Fibroblast of peridontal ligament (primary cell): Measurements from ENCODE around the gene SLC35G2.
"Not testable (repeated sequence)": the region's sequence is repeated elsewhere in the genome, so short reads cannot be mapped to it uniquely, and the experiment has no call there.

Source experiments
- DNase-seq: peaks from one replicate; pipeline ENCODE4 v3.0.0-alpha.2; 2010; ENCODE audit errors: extremely low read depth

SLC35G2 gene

GRCh38 chr3:136835089-136835812 is 16.3 kb downstream of the SLC35G2 start:
- DNase-seq: no peak

DNA sequence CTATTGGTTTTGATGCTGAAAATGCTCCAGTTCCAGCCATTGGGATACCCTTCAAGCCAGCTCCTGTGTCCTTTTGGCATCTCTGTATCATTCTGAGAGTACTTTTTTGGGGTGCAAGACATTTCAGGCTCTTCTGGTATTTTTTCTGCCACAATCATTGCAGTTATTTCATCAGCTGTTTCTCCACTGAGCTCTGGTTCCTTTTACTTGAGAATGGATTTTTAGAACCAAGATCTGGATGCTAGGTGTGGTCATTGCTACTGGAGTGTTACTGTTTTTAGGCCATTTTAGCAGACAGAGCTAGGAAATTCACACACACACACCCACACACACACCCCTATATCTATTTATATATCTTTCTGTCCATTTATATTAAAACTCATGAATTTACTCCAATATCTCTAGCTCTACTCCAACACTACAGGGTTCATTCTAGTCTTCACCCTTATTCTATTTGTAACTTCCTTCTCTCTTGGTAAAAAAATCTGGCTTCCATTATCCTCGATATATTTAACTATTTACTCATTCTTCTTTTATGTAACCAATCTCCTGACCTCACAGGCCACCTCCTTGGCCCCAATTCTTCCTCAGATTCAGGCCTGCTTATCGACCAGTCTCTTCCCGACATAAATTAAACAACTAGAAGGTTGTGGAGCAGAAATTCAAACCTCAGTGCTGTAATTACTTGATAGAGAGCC is 17.0 kb downstream of the SLC35G2 start:
- DNase-seq: peak; percentile 62

DNA sequence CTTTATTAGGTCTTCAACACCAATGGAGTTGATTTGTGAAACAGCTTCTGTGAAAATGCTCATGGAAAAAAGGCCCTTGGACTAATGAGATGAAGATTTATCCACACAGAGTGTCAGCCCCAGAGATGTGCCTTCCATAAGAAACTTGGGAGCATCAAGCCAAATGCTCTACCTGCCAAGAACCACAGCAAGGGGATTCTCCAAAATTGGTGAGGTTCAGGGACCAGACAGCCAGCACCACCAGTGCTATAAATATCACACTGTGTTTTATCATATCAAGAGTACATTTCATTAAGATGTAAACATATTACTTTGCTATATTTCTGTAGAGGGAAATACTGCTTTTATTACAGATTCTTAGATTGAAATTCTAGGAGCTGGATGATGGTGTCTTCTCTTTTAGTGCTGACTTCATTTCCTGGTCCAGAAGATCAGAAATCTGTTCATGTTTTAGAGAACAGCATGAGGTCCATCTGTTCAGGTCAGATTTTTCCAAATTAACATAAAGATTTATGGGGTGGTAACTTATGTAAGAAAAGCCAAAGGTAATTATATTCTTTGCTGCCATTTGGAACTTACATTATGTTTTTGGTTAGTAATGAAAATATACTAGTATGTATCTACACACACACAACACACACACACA is 17.7 kb downstream of the SLC35G2 start:
- DNase-seq: peak; percentile 31

DNA sequence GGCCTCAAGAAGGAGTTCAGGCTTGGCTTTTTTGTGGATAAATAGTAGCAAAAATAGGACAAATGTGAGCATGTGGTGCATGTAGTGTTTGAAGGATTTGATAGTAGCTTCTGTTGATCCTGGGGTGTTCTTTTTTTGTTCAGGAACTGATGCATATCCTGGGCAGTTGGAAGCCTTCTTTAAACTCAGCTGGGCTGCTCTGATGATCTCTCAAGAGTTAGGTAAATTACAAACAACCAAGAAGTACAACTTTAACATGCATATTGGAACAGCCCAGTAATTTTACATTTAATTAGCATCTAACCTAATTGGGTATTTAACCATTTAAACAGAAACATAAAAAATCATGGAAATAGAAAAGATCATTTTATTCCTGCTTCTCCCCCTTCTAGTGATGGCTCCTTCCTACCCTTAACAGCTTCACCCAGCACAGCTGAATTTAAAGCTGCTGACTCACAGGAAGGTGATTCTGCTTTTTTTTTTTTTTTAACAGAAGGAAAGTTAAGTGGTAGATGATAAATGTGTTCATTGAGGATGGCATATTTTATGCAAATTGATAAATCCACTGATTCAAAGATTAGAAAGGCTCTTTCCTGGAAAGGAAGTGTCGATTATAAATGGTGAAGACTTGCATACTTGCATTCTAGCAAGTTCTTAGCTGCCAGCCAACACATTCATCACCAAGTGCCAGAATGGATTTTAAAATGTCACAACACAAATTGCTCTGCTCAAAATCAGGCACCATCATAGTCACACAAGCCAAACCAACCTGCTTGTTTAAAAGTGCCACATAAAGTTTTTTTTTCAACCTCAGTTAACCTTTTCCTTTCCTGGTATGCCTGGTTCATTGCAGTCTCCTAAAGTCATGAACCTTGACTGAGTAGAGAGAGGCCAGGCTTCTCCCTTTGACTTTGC is 20.0 kb downstream of the SLC35G2 start:
- DNase-seq: peak; percentile 34

DNA sequence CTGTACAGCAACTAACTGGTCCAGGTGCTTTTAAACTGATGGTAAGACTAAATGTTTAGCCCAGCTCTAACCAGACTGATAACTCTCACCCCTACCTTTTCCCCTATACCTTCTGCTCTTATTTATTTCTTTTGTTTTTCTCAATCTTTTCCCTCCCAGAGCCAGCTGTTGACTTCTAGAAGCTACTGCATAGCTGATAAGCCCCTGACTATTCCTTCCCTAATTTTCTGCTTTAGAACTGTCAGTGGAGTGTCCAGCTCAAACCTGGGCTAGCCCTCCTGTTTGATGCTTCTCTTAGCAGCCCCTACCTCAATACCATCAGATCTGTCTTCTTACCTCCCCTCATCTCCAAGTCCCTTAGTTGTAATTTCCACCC is 20.6 kb downstream of the SLC35G2 start:
- DNase-seq: no peak

DNA sequence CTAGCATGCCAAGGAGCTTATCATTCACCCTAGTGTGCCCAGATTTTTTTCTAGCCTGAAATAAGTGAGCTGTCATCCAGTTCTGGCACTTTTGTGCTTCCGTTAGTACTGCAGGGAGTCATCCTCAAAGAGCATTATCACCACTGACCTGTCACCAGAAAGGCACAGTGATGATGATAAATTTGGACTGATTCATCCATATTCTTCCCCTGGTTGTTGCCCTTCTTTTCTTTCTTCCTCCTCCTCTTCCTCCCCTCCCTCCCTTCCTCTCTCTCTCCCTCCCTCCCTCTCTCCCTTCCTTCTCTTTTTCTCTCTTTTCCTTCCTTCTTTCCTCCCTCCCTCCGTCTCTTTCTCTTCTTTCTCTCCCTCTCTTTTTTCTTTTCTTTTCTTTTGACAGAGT is 21.3 kb downstream of the SLC35G2 start:
- no peak for DNase-seq

DNA sequence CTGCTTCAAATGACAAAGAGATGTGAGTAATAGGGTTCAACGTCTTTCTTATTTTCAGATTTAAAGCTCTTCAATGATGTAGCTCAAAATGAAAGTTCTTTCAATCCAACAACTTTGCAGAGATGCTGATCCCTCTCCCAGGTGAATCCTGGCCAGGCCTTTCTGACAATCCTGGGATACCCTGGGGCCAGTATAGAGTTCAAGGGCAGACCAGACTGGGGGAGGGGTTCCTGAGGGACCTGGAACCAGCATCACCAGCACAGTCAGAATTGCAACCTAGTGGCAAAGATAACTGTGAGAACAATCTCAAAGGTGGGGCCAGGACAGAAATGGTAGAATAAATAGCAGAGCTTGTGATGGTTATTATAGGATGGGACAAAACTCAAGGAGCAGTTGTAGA is 23.4 kb downstream of the SLC35G2 start:
- DNase-seq: no peak

GRCh38 chr3:136844724-136845123 is 25.8 kb downstream of the SLC35G2 start:
- no peak for DNase-seq

GRCh38 chr3:136852180-136852579 is 33.3 kb downstream of the SLC35G2 start:
- no peak for DNase-seq

DNA sequence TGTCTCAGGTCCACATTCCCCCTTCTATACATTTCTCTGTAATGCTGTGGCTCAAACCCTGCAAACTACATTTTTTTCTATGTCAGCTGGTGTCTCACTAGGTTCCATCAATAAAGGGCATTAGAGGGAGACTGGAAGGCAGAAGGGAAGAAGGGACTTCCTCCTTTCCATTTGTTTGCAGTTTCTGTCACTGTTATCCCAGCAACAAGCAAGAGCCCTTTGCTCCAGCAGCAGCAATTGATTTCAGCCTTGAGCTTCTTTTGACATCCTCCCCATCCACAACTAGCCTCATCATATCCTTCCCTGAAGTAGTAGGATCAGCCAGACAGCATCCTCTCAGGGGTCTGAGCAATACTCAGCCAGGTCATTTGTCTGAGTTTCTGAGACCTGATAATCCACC is 37.7 kb downstream of the SLC35G2 start:
- no peak for DNase-seq

- DNase-seq: no peak
Measured at GRCh38 chr3:136858381-136858780, 39.5 kb downstream of the SLC35G2 start.

DNA sequence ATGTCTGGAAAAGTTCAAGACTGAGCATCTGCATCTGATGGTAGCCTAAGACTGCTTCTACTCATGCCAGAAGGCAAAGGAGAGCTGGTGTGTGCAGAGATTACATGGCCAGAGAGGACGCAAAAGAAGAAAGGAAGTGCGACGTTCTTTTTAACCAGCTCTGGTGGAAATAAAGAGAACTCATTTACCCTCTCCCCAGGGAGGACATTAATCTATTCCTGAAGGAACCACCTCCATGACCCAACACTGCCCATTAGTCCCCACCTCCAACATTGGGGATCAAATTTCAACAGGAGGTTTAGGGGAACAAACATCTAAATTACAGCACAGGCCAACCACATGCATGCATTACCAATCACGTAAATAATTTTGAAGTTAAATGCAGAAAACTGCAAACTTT is 41.6 kb downstream of the SLC35G2 start:
- DNase-seq: peak; percentile 16

GRCh38 chr3:136861890-136862616 is 43.1 kb downstream of the SLC35G2 start, which contains the start of gene NCK1:
Gene NCK1, plus strand, starts transcription at chr3:136862208. Its CDS starts 65,794 bp downstream, at chr3:136928002.
- peak; percentile 96 for DNase-seq

- peak; percentile 42 for DNase-seq
Measured at GRCh38 chr3:136862617-136863322, 43.8 kb downstream of the SLC35G2 start.

- no peak for DNase-seq
Measured at GRCh38 chr3:136869282-136869681, 50.4 kb downstream of the SLC35G2 start.

- DNase-seq: not testable (repeated sequence)
Measured at GRCh38 chr3:136872258-136872657, 53.3 kb downstream of the SLC35G2 start.

DNA sequence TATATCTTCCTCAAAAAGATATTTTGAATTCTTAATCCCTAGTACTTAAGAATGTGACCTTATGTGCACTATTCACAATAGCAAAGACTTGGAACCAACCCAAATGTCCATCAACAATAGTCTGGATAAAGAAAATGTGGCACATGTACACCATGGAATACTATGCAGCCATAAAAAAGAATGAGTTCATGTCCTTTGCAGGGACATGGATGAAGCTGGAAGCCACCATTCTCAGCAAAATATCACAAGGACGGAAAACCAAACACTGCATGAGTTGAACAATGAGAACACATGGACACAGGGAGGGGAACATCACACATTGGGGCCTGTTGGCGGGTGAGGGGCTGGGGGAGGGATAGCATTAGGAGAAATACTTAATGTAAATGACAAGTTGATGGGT is 60.6 kb downstream of the SLC35G2 start:
- DNase-seq: not testable (repeated sequence)

DNA sequence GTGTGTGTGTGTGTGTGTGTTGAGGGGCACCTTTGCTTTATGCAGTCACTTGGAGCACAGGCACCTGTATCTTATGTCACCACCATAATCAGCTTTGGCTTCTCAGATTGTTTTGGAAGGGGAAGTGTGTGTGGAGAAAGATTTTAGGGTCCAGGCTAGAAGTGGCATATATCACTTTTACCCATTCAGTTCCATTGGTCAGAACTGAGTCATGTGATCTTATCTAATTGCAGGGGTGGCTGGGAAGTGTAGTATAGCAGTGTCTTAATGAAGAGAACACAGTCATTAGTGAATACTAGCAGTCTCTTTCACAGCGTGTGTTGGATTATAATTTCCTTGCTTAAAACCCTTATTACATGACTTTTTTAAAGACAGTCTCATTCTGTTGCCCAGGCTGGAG is 63.6 kb downstream of the SLC35G2 start:
- DNase-seq: no peak

DNA sequence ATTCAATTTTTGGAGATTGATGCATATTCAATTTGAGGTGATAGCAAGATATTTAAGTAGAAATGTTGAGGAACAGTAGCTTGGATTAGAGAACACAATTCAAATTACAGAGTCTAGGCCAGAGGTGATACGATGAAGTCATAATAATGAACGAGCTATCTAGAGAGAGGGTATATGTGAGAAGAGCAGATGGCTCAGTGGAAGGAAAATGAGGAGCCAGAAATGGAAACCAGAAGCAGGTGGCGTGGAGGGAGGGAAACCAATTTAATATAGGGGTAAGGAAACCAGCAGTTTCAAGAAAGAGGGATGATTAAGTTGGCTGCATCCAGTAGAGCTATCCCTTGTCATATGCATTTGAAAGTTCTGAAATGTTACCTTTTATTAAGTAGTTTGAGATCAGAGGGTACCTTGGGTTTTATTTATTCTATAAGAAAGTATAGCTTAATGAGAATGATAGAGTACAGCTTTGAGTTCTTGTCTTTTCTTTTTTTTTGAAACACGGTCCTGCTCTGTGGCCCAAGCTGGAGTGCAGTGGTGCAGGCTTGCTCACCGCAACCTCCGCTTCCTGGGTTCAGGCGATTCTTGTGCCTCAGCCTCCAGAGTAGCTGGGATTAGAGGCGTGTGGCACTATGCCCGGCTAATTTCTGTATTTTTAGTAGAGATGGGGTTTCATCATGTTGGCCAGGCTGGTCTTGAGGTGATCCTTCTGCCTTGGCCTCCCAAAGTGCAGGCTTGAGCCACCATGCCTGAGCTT is 65.2 kb downstream of the SLC35G2 start:
- DNase-seq: no peak
